GM19463 (cell line): Measurements from ENCODE around the gene ARMC7.
"Not testable (repeated sequence)": the region's sequence is repeated elsewhere in the genome, so short reads cannot be mapped to it uniquely, and the experiment has no call there.

ENCODE experiments used
- ATAC-seq: cut with Tn5 transposase; IDR thresholded peaks from one replicate; pipeline ENCODE4 v1.9.1; 2021; ENCODE audit warnings: mild to moderate bottlenecking, moderate library complexity; ENCODE audit not compliant: unreplicated experiment

ARMC7 gene

GRCh38 chr17:75127936-75128335, 18.2 kb downstream of the ARMC7 start:
- ATAC-seq, result not testable (repeated sequence)

DNA sequence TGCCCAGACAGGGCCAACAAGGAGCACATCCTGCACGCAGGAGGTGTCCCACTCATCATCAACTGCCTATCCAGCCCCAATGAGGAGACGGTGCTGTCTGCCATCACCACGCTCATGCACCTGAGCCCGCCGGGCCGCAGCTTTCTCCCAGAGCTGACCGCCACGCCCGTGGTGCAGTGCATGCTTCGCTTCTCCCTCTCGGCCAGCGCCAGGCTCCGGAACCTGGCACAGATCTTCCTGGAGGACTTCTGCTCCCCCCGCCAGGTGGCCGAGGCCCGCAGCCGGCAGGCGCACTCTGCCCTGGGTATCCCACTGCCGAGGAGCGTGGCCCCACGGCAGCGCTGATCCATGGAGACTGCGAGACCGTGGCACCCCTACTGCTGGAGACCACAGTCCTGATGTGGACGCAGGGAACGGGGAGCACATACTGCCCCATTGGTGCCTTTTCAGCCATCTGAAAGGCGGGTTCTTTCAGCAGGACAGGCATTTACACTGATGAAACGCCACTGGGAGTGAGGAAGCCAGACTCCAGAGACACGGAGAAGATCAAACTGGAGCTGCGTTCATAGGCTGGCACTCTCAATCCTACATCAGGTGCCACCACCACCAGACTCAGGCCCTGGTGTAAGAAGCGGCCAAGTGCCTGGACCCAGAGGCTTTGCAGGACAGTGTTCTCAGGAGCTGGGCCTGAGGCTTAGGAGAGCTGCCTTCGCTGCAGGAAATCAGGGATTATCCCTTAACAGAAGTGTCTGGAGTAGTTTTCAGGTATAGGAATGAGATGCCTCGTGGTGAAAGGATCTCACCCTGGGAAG, 19.1 kb downstream of the ARMC7 start:
- no peak for ATAC-seq

DNA sequence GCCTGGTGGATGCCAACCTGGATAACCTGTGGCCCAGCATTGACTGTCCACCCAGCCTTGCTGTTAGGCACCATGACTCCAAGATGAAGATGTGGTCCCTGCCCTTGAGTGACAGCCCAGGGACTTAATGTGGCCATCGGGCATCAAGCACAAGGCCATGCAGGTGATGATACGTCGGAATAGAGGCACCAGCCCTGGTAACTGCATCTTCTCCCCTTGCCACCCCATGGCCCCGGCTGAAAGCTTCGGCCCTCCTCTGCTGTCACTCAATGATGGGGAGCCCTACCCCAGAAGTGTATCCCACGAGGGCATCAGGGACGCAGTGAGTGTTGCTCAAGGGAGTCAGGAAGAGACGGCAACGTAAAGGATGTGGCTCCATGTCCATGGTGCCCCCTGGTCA, 19.8 kb downstream of the ARMC7 start:
- no peak for ATAC-seq

GRCh38 chr17:75130059-75130631, 20.4 kb downstream of the ARMC7 start:
- ATAC-seq, result no peak

DNA sequence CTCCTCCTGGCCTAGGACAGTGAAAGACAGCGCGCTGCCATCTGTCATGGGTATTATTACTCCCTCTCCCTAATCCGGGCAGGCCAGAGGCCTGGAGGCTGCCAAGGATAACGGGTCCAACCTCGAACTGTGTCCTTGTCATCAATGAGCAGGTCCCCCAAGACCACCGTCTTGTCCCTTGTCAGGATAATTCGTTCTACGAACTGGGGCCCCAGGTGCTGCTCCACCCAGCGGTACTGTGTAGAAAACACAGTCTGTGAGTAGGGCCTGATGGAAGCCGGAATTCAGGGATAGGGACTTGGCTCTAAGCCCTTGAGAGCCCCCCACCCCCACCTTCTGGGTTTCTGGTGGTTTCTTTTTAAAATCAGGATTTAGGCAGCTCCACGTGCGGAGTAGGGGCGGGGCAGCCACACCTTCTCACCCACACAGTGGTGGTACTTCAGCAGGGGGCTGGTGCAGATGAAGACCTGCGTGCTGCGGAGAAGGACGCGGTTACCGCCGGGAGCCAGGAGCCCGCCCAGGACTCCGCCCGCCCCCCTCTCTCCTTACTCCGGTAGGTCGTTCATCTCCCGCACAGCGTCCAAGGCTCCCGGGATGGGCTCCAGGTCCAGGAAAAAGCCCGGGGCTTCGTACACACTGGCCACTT, 21.0 kb downstream of the ARMC7 start:
- peak; percentile 16 for ATAC-seq

DNA sequence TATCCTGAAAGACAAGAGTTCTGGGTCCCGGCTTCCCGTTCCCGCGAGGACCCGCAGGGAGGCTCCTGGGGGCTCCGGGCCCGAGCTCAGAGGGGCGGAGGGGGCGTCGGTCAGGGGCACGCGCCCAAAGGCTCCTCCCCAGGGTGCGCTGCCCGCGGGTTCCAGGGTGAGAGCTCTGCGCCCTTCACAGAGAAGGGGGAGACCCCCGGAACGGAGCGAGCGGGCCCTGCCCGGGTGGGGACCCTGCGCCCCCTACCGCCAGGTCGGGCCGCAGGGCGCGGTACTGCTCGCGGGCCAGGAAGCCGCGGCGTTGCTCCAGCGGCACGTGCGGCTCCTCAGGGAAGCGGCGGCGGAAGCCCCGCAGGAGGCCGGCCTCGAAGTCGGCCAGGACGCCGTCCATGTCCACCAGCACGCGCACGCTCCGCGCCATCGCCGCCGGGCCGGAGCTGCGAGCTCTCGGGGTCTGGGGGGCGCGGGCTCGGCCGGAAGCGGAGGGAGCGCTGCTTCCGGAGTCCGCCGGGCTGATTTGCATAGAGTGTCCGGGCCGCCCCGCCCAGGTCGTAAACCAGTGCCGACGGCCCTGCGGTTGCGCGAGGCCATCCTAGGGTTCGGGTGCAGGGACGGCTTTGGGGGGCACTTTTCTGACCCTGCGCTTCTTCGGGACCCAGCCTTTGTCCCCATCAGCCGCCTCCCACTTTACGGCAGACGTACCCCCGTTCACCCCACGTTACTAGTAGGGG, 21.7 kb downstream of the ARMC7 start, which contains the start of gene NT5C:
TSS of gene NT5C (minus strand) at position 465 of the 740 bp plus-strand sequence. CDS start at position 430, 35 bp downstream.
- ATAC-seq, result peak; percentile 85

GRCh38 chr17:75132018-75133000, 22.5 kb downstream of the ARMC7 start:
- not testable (repeated sequence) for ATAC-seq

GRCh38 chr17:75133001-75133400, 23.2 kb downstream of the ARMC7 start:
- no peak for ATAC-seq

GRCh38 chr17:75133607-75134347, 24.0 kb downstream of the ARMC7 start:
- not testable (repeated sequence) for ATAC-seq

- no peak for ATAC-seq
Measured at GRCh38 chr17:75135452-75135851, 25.7 kb downstream of the ARMC7 start.

- ATAC-seq, result no peak
Measured at GRCh38 chr17:75135946-75136345, 26.2 kb downstream of the ARMC7 start.

GRCh38 chr17:75137762-75138161, 28.0 kb downstream of the ARMC7 start:
- not testable (repeated sequence) for ATAC-seq

DNA sequence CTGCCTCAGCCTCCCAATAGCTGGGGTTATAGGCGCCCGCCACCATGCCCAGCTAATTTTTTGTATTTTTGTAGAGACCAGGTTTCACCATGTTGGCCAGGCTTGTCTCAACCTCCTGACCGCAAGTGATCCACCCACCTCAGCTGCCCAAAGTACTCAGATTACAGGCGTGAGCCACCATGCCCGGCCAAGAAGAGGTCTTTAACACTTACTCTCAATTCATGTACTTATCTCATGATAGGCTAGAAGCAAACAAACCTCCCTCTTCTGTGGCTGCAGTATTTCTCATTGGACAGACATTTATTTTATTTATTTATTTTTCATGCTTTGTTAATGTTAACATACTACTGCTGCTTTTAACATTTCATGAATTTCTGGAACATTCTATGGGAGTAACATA, 28.8 kb downstream of the ARMC7 start:
- no peak for ATAC-seq

DNA sequence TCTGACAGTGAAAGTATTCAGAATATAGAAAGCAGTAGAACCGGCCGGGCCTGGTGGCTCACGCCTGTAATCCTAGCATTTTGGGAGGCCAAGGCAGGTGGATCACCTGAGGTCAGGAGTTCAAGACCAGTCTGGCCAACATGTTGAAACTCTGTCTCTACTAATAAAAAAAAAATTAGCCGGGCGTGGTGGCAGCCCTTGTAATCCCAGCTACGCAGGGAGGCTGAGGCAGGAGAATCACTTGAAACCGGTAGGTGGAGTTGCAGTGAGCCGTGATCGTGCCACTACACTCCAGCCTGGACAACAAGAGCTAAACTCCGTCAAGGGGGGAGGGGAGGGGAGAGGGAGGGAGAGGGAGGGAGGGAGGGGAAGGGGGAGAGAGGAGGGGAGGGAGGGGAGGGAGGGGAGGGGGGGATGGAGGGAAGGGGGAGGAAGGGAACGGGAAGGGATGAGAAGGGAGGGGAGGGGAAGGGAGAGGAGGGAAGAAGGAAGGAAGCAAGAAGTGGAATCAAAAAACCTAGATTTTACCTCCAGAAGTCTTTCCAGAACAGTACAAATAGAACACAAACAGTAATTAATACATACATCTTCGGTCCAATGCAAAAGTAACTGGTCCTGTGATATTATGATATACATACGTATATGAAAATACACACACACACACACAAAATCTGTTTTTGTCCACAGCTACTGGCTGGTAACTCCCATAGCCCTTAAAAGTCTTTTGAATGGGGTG, 32.6 kb downstream of the ARMC7 start:
- ATAC-seq, result no peak

- ATAC-seq, result no peak
Measured at GRCh38 chr17:75144816-75145512, 35.2 kb downstream of the ARMC7 start.

GRCh38 chr17:75146592-75146991, 36.8 kb downstream of the ARMC7 start:
- ATAC-seq, result no peak

- no peak for ATAC-seq
Measured at GRCh38 chr17:75147878-75148546, 38.2 kb downstream of the ARMC7 start.
